Activated CD8-positive, alpha-beta memory T cell treated with anti-CD3 and anti-CD28 coated beads, Interleukin-2, amount 10 ng/mL, durations not matched to agents 7 days and 5 days (primary cell): ENCODE results near the gene RCSD1. TPM values are rescaled to one million over a fixed set of nuclear protein-coding genes. Genes with fewer than 3 reads are reported as not detected.

Experiments
- total RNA-seq, 2 experiments: library from RNA; stranded (reverse); gene quantifications; one replicate each; pipeline ENCODE4 v1.2.3, GENCODE V29; 2021

Gene RCSD1
- total RNA-seq, 2 experiments from 2014 or later = 121 to 129 TPM

Other genes starting within 250 kb of the RCSD1 start
- 100 to 1,000 TPM; 190 to 197 TPM for gene CD247, start 111.7 kb upstream of the RCSD1 start, total RNA-seq
- gene CREG1, start 76.5 kb upstream of the RCSD1 start, total RNA-seq = 10 to 100 TPM; 12.7 to 15.8 TPM
- gene MPZL1, start 91.8 kb downstream of the RCSD1 start, total RNA-seq = 10 to 100 TPM; 12.4 to 14.2 TPM